A673 (cell line): ENCODE data around the gene ALOX15.
"Not testable (repeated sequence)": the region's sequence is repeated elsewhere in the genome, so short reads cannot be mapped to it uniquely, and the experiment has no call there.

Experiments used
- EZH2 ChIP-seq: fragments of 200-600 bp; sonication (generic); IDR thresholded peaks from 2 replicates; pipeline ENCODE4 v1.6.1; 2017; ENCODE audit warnings: borderline replicate concordance, low read depth, mild to moderate bottlenecking, mixed read lengths, antibody characterized with exemption, low read length; ENCODE audit not compliant: poor library complexity, severe bottlenecking
- TF ChIP-seq, protein P1 (sequence below): fragments of 300-800, 200-600 bp; sonication (generic); conservative IDR thresholded peaks from 2 replicates; pipeline ENCODE4 v1.5.1; 2017; ENCODE audit warnings: low read depth, mild to moderate bottlenecking, antibody characterized with exemption, low read length, moderate library complexity, mixed read lengths

GRCh38 chr17:4638766-4639165 lies 2.7 kb downstream of the ALOX15 start:
- TF ChIP-seq, protein P1, sequence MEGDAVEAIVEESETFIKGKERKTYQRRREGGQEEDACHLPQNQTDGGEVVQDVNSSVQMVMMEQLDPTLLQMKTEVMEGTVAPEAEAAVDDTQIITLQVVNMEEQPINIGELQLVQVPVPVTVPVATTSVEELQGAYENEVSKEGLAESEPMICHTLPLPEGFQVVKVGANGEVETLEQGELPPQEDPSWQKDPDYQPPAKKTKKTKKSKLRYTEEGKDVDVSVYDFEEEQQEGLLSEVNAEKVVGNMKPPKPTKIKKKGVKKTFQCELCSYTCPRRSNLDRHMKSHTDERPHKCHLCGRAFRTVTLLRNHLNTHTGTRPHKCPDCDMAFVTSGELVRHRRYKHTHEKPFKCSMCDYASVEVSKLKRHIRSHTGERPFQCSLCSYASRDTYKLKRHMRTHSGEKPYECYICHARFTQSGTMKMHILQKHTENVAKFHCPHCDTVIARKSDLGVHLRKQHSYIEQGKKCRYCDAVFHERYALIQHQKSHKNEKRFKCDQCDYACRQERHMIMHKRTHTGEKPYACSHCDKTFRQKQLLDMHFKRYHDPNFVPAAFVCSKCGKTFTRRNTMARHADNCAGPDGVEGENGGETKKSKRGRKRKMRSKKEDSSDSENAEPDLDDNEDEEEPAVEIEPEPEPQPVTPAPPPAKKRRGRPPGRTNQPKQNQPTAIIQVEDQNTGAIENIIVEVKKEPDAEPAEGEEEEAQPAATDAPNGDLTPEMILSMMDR: not testable (repeated sequence)
- TF ChIP-seq EZH2: not testable (repeated sequence)
